ENCODE data around the gene TFCP2L1. TPM values are rescaled to one million over a fixed set of nuclear protein-coding genes. Genes with fewer than 3 reads are reported as not detected.

The TFCP2L1 gene
- total RNA-seq, 1 donor from 2014 or later: 4.6 TPM

- no peak for DNase-seq (ENCODE audit: extremely low spot score, unreplicated experiment)
- no peaks in the 10 kb centered on the region for H3K9me3 Mint-ChIP-seq
- no peak for TF ChIP-seq CTCF (conservative IDR thresholded peaks at IDR 0.05)
- peaks cover 2% of the 10 kb centered on the region for H3K27me3 Mint-ChIP-seq
- H3K4me1 Mint-ChIP-seq (ENCODE audit: unreplicated experiment): peaks cover 4% of the 10 kb centered on the region
- H3K36me3 Mint-ChIP-seq: no peaks in the 10 kb centered on the region
- no peak overlapping the region for H3K4me3 Mint-ChIP-seq
- H3K27ac Mint-ChIP-seq: no peak overlapping the region
These were observed 38.2 kb downstream of the TFCP2L1 start for GRCh38 chr2:121246704-121247255.

GRCh38 chr2:121245913-121246312 is 39.1 kb downstream of the TFCP2L1 start:
- no peak overlapping the region for H3K4me3 Mint-ChIP-seq
- TF ChIP-seq CTCF (conservative IDR thresholded peaks at IDR 0.05): no peak
- no peak overlapping the region for H3K27ac Mint-ChIP-seq
- no peak for DNase-seq (ENCODE audit: extremely low spot score, unreplicated experiment)
- no peaks in the 10 kb centered on the region for H3K9me3 Mint-ChIP-seq
- H3K27me3 Mint-ChIP-seq: peaks cover 2% of the 10 kb centered on the region
- no peaks in the 10 kb centered on the region for H3K36me3 Mint-ChIP-seq
- H3K4me1 Mint-ChIP-seq (ENCODE audit: unreplicated experiment): peaks cover 6% of the 10 kb centered on the region

- no peak overlapping the region for H3K27ac Mint-ChIP-seq
- peaks cover 2% of the 10 kb centered on the region for H3K27me3 Mint-ChIP-seq
- TF ChIP-seq CTCF (conservative IDR thresholded peaks at IDR 0.05): no peak
- H3K9me3 Mint-ChIP-seq: no peaks in the 10 kb centered on the region
- H3K4me3 Mint-ChIP-seq: no peak overlapping the region
- DNase-seq (ENCODE audit: extremely low spot score, unreplicated experiment): no peak
- H3K36me3 Mint-ChIP-seq: no peaks in the 10 kb centered on the region
- peaks cover 13% of the 10 kb centered on the region for H3K4me1 Mint-ChIP-seq (ENCODE audit: unreplicated experiment)
These were observed 39.7 kb downstream of the TFCP2L1 start for GRCh38 chr2:121245120-121245820.

GRCh38 chr2:121244616-121245015 is 40.4 kb downstream of the TFCP2L1 start:
- no peak for TF ChIP-seq CTCF (conservative IDR thresholded peaks at IDR 0.05)
- Mint-ChIP-seq H3K4me1 (ENCODE audit: unreplicated experiment) (peaks cover 14% of the 10 kb centered on the region), H3K36me3 (no peaks in the 10 kb centered on the region), H3K27me3 (peaks cover 2% of the 10 kb centered on the region), H3K27ac (no peak overlapping the region), H3K9me3 (no peaks in the 10 kb centered on the region), H3K4me3 (no peak overlapping the region)
- DNase-seq (ENCODE audit: extremely low spot score, unreplicated experiment): no peak

- TF ChIP-seq CTCF (conservative IDR thresholded peaks at IDR 0.05): no peak
- Mint-ChIP-seq H3K27me3 (peaks cover 2% of the 10 kb centered on the region), H3K9me3 (no peaks in the 10 kb centered on the region), H3K27ac (no peak overlapping the region), H3K4me1 (ENCODE audit: unreplicated experiment) (peaks cover 14% of the 10 kb centered on the region), H3K4me3 (no peak overlapping the region), H3K36me3 (no peaks in the 10 kb centered on the region)
- DNase-seq (ENCODE audit: extremely low spot score, unreplicated experiment): no peak
These were observed 41.1 kb downstream of the TFCP2L1 start for GRCh38 chr2:121243821-121244460.
